Memory B cell (primary cell): Measurements from ENCODE around the gene FBXO3.

Experiments
- ATAC-seq: fragments of 150-1000 bp; cut with Tn5 transposase; 2 replicates; pipeline ENCODE4 v1.10.0; 2021; ENCODE audit warnings: low read depth, mild to moderate bottlenecking, moderate library complexity
- DNase-seq, 2 donors: peaks; one replicate each; pipeline ENCODE4 v3.0.0; 2022; ENCODE audit warnings: low spot score in 2 of 2
- H3K27ac Mint-ChIP-seq: one replicate; pipeline ENCODE4 v1.8.0; 2022; ENCODE audit warnings: mild to moderate bottlenecking, moderate library complexity, mixed read lengths
- H3K27me3 Mint-ChIP-seq: one replicate; pipeline ENCODE4 v1.8.0; 2022; ENCODE audit warnings: mixed read lengths
- H3K36me3 Mint-ChIP-seq: one replicate; pipeline ENCODE4 v1.8.0; 2022; ENCODE audit warnings: mild to moderate bottlenecking, mixed read lengths
- H3K4me1 Mint-ChIP-seq: one replicate; pipeline ENCODE4 v1.8.0; 2022; ENCODE audit warnings: mixed read lengths
- H3K4me3 Mint-ChIP-seq: one replicate; pipeline ENCODE4 v1.8.0; 2022; ENCODE audit warnings: mild to moderate bottlenecking, moderate library complexity, mixed read lengths
- H3K9me3 Mint-ChIP-seq: one replicate; pipeline ENCODE4 v1.8.0; 2022; ENCODE audit warnings: mixed read lengths

Gene FBXO3

DNA sequence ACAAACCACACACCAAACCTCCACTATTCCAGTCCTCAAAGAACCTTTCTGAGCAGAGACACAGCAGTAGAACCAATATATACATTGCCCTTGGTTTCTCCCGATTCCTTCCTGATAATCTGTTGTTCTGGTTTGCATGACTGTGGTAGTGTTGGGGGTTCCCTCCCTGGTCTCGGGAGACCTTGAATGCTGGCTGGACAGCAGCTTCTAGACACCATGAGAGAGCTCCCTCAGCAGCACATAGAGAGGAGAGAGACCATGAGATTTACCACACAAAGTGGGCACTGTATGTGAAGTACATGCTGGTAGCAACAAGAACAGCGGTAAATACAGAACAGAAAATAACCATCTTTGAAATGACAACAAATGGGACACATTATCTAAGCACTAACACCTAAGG is 76.3 kb downstream of the FBXO3 start:
- Mint-ChIP-seq H3K36me3 (no peaks in the 10 kb centered on the region), H3K4me1 (peaks cover 25% of the 10 kb centered on the region)
- no peak for DNase-seq

DNA sequence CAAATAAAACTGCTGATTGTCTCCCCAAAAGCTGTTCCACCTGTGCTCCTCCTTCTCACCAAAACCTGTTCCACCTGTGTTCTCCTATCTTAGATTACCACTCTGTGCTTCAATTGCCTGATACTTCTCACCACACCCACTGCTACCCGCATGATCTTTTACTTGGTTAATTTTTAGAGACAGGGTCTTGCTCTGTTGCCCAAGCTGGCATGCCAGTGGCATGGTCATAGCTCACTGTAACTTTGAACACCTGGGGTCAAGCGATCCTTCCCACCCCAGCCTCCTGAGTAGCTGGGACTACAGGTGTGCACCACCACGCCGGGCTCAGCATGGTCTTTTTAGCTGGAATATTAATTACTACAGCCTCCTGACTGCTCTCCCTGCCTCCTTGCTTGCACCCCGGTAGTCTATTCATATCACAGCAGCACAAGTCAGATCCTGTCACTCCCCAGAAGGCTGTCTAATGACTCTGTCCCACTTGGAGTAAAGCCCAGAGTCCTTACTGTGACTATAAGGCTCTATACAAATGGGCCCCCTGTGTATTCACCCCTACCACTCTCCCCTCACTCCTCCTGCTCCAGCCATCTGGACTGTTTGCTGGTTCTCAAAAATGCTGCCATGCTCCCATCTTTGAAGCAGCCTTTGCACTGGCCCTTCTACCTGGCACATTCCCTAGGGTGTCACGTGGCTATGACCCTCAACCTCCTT is 77.2 kb downstream of the FBXO3 start:
- DNase-seq (no peak), ATAC-seq (no peak)
- Mint-ChIP-seq H3K4me3 (no peak overlapping the region), H3K27ac (no peak overlapping the region), H3K27me3 (peaks cover 8% of the 10 kb centered on the region), H3K4me1 (peaks cover 25% of the 10 kb centered on the region), H3K9me3 (no peaks in the 10 kb centered on the region), H3K36me3 (no peaks in the 10 kb centered on the region)

More for the DNA sequence above, 76.3 kb downstream of the FBXO3 start:
- no peak overlapping the region for H3K4me3 Mint-ChIP-seq
- H3K27me3 Mint-ChIP-seq, result peaks cover 8% of the 10 kb centered on the region
- no peak overlapping the region for H3K27ac Mint-ChIP-seq
- no peaks in the 10 kb centered on the region for H3K9me3 Mint-ChIP-seq
- ATAC-seq, result no peak

- no peak overlapping the region for H3K4me3 Mint-ChIP-seq
- H3K27ac Mint-ChIP-seq, result no peak overlapping the region
- no peaks in the 10 kb centered on the region for H3K36me3 Mint-ChIP-seq
- no peaks in the 10 kb centered on the region for H3K9me3 Mint-ChIP-seq
- DNase-seq (no peak), ATAC-seq (no peak)
- peaks cover 8% of the 10 kb centered on the region for H3K27me3 Mint-ChIP-seq
- H3K4me1 Mint-ChIP-seq, result peaks cover 22% of the 10 kb centered on the region
Observed at GRCh38 chr11:33696411-33696810, 77.9 kb downstream of the FBXO3 start.

DNA sequence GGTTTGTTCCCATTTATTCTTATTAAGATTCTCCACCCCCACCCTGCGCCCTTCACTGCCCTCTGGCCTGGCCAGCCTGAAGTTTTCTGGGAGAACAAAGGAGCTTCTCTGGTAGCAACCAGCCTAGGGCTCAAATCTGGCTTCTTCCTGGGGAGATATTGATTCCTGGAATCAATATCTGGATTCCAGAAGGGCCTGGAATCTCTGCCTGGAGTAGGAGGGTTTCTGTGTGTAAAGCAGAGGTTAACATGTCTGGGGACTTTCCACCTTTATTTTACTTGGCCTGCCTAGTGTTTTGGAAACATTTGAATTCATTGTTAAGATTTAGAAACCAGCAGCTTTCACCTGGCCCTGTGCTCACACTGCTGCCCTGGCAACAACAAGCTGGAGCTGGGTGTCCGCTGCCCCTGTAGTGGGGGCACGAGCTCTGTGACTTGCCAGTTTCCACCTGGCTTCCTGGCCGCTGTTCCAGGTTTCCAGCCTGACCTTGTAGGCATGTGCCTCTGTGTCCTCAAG is 79.2 kb downstream of the FBXO3 start:
- Mint-ChIP-seq H3K4me1 (peaks cover 15% of the 10 kb centered on the region), H3K36me3 (no peaks in the 10 kb centered on the region), H3K27me3 (peaks cover 9% of the 10 kb centered on the region), H3K9me3 (no peaks in the 10 kb centered on the region), H3K27ac (no peak overlapping the region), H3K4me3 (no peak overlapping the region)
- ATAC-seq, result no peak
- no peak for DNase-seq

- no peak for ATAC-seq
- no peak for DNase-seq
- peaks cover 11% of the 10 kb centered on the region for H3K27me3 Mint-ChIP-seq
- H3K4me1 Mint-ChIP-seq, result peaks cover 11% of the 10 kb centered on the region
- H3K27ac Mint-ChIP-seq, result no peak overlapping the region
- H3K9me3 Mint-ChIP-seq, result no peaks in the 10 kb centered on the region
- H3K36me3 Mint-ChIP-seq, result no peaks in the 10 kb centered on the region
- H3K4me3 Mint-ChIP-seq, result no peak overlapping the region
Observed at GRCh38 chr11:33694346-33695050, 79.8 kb downstream of the FBXO3 start.

DNA sequence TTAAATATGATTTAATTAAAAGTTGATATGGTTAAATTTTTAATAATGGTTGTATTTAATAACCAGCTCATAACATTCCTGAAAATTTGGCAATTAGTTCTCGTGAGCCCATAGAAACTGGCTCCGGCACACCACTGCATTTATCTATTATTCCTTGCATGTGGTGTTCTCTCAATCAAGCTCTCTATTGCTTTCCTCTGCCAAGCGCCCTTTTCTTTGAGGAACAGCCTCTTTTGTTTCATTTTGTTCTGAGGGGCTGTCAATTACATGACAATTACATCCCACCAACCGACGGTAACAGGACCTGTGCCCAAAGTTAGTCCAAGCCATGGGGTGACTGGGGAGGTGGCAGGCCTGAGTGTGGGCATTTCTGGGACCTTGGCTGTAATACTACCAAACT is 81.8 kb downstream of the FBXO3 start:
- Mint-ChIP-seq H3K4me1 (peaks cover 11% of the 10 kb centered on the region), H3K4me3 (no peak overlapping the region), H3K9me3 (no peaks in the 10 kb centered on the region), H3K27ac (no peak overlapping the region), H3K27me3 (peaks cover 19% of the 10 kb centered on the region), H3K36me3 (no peaks in the 10 kb centered on the region)
- ATAC-seq (no peak), DNase-seq (no peak)

DNA sequence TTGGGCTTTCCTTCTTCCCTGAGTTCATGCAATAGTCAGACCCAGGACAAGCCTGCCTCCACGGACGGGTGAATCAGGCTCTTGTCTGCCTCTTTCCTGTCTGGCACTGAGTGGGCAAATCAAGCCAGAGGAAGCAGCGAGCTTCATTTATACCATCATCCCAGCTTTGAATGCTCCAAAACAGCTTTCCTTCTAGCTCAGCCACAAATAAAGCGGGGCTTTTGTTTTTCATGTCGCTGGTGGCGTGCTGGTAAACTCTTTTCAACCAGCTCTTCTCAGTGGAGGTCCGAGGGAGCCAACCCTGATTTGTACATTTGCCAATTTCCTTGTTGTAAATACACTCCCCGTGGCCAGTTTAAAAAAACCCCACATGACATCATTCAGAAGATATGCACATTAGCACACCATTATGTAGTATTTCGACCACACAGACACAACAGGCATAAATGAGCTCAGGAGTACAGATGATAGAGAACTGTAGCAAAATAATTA is 82.3 kb downstream of the FBXO3 start:
- peaks cover 9% of the 10 kb centered on the region for H3K4me1 Mint-ChIP-seq
- no peak for DNase-seq
- H3K9me3 Mint-ChIP-seq, result no peaks in the 10 kb centered on the region
- no peak overlapping the region for H3K4me3 Mint-ChIP-seq
- no peak overlapping the region for H3K27ac Mint-ChIP-seq
- H3K36me3 Mint-ChIP-seq, result no peaks in the 10 kb centered on the region
- peaks cover 19% of the 10 kb centered on the region for H3K27me3 Mint-ChIP-seq
- no peak for ATAC-seq

- Mint-ChIP-seq H3K27me3 (peaks cover 17% of the 10 kb centered on the region), H3K27ac (no peak overlapping the region), H3K4me3 (no peak overlapping the region), H3K9me3 (no peaks in the 10 kb centered on the region), H3K36me3 (no peaks in the 10 kb centered on the region), H3K4me1 (peaks cover under 1% of the 10 kb centered on the region)
- no peak for DNase-seq
- ATAC-seq, result no peak
Observed at GRCh38 chr11:33691066-33691864, 83.1 kb downstream of the FBXO3 start.
